ENCODE measurements around the gene SMCO3. TPM values are rescaled to one million over a fixed set of nuclear protein-coding genes. Genes with fewer than 3 reads are reported as not detected.
A peak's percentile ranks its signal among the peaks of the same experiment; 100 is the strongest.
"Not testable (repeated sequence)": the region's sequence is repeated elsewhere in the genome, so short reads cannot be mapped to it uniquely, and the experiment has no call there.

SMCO3 gene
- total RNA-seq, 4 donors from 2014 or later: not detected

DNA sequence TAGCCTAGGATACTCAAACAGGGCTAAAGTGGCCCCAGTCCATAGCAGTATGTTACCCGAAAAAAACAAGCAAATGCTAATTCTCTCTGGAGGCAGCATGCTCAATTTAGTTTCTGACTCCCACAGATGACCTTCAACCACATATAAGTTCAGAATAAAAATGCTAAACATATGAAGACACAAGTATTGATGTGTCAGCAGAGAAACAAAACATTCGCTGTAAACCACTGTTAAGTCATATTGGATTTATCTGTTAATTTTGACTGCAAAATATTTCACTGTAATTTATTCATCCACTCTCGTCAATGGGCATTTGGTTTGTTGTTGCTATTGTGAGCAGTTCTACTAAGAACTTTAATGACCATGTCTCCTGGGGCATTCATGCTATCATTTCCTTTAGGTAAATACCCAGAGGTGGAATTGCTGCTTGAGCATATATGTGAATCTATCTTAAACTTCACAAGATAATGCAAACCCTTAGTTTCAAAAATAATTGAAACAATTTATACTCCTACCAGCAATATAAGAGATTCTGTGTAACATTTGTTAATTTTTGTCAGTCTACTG, 47.2 kb downstream of the SMCO3 start:
- H3K4me3 ChIP-seq: no peak overlapping the region
- TF ChIP-seq, protein P1, sequence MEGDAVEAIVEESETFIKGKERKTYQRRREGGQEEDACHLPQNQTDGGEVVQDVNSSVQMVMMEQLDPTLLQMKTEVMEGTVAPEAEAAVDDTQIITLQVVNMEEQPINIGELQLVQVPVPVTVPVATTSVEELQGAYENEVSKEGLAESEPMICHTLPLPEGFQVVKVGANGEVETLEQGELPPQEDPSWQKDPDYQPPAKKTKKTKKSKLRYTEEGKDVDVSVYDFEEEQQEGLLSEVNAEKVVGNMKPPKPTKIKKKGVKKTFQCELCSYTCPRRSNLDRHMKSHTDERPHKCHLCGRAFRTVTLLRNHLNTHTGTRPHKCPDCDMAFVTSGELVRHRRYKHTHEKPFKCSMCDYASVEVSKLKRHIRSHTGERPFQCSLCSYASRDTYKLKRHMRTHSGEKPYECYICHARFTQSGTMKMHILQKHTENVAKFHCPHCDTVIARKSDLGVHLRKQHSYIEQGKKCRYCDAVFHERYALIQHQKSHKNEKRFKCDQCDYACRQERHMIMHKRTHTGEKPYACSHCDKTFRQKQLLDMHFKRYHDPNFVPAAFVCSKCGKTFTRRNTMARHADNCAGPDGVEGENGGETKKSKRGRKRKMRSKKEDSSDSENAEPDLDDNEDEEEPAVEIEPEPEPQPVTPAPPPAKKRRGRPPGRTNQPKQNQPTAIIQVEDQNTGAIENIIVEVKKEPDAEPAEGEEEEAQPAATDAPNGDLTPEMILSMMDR (IDR thresholded peaks at IDR 0.05): no peak
- no peak for TF ChIP-seq POLR2A (IDR thresholded peaks at IDR 0.05)
- DNase-seq: no peak
- H3K9me3 ChIP-seq: no peaks in the 10 kb centered on the region
- H3K27ac ChIP-seq: no peak overlapping the region
- H3K27me3 ChIP-seq: no peaks in the 10 kb centered on the region
- H3K4me1 ChIP-seq: peaks cover 0 to 10% (median 0%) of the 10 kb centered on the region in 4 donors
- H3K36me3 ChIP-seq: peaks cover 0 to 5% (median 0%) of the 10 kb centered on the region in 3 donors

DNA sequence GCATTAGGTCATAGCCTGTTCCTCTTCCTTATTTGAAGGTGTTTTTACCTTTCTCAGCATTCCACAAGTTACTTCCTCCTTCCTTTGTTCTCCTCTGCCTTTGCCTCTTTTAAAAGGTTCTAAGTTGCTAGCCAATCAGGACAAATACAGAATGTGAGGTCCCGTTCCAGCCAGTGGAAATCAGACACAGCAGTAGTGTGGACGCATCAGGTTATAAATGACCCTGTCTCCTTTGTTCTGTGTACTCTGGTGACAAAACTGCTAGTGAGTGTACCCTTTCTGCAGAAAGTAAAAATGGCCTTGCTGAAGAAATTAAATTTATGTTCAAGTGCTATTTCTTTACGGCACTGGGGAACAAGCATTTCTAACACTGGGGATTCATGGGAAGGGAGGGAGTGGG, 48.0 kb downstream of the SMCO3 start:
- H3K9me3 ChIP-seq, H3K27me3 ChIP-seq, DNase-seq, H3K36me3 ChIP-seq, H3K27ac ChIP-seq, H3K4me3 ChIP-seq: not testable (repeated sequence)
- peaks cover 0 to 12% (median 0%) of the 10 kb centered on the region in 4 donors for H3K4me1 ChIP-seq

DNA sequence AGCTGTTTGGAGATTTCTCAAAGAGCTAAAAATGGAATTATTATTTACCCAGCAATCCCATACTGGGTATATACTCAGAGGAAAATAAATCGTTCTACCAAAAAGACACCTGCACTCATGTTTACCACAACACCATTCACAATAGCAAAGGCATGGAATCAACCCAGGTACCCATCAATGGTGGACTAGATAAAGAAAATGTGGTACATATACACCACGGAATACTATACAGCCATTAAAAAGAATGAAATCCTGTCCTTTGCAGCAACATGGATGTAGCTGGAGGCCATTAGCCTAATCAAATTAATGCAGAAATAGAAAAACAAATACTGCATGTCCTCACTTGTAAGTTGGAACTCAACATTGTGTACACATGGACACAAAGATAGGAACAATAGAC, 48.6 kb downstream of the SMCO3 start:
- Histone ChIP-seq H3K9me3 (no peaks in the 10 kb centered on the region), H3K27me3 (no peaks in the 10 kb centered on the region), H3K4me1 (peaks cover 0 to 18% (median 0%) of the 10 kb centered on the region in 4 donors), H3K4me3 (no peak overlapping the region), H3K36me3 (peaks cover 0 to 5% (median 0%) of the 10 kb centered on the region in 3 donors), H3K27ac (no peak overlapping the region)
- DNase-seq: no peak
- TF ChIP-seq, protein P1 (IDR thresholded peaks at IDR 0.05): no peak
- no peak for TF ChIP-seq POLR2A (IDR thresholded peaks at IDR 0.05)

DNA sequence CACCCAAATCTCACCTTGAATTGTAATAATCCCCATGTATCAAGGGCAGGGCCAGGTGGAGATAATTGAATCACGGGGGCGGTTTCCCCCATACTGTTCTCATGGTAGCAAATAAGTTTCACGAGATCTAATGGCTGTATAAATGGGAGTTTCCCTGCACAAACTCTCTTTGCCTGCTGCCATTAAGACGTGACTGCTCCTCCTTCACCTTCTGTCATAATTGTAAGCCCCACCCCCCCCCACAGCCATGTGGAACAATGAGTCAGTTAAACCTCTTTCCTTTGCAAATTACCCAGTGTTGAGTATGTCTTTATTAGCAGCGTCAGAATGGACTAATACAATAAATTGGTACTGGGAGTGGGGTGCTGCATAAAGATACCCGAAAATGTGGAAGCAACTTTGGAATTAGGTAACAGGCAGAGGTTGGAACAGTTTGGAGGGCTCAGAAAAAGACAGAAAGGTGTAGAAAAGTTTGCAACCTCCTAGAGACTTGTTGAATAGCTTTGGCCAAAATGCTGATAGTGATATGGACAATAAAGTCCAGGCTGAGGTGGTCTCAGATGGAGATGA, 54.2 kb downstream of the SMCO3 start:
- H3K27me3 ChIP-seq, H3K4me3 ChIP-seq, H3K9me3 ChIP-seq, H3K36me3 ChIP-seq, H3K4me1 ChIP-seq, H3K27ac ChIP-seq, DNase-seq: not testable (repeated sequence)

DNA sequence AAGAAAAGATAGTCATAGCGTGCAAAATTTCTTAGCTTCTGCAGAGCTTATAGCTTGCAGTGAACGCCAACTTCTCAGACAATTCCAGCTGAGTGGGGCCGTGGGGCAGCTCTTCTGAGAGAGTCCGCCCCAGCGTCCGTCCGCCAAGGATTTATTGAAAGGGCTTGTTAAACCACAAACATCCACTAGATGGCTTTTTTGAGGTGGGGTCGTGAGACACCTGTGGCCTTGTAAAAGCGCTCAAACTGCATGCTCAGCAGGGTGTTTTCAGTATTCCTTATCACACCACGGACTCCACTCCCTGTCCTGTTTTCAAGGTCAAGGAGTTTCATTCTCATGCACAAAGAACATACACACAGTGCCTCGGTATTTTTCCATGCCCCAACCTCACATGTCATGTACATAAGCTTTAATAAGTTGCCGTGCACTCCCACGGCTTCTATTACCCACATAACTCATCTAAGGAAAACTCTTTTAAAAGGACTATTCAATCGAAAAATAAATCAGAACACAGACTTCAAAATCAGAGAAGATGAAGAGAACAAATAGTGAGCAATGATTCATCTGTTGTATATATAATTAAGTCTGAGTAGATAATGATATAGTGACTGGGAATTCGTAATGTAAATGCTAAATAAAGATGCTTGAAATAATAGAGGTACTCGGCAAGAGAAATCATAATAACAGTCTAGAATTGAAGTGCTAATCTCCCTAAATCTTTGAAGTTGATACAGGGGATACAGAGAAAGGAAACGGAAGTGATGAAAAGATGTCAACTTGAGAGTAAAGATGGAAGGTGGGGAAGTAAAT, 57.4 kb downstream of the SMCO3 start:
- H3K4me3 ChIP-seq: no peak overlapping the region
- no peaks in the 10 kb centered on the region for H3K27me3 ChIP-seq
- TF ChIP-seq, protein P1 (IDR thresholded peaks at IDR 0.05): peak in 4 of 6 experiments; percentile 22 to 65 (median 62)
- no peak for TF ChIP-seq POLR2A (IDR thresholded peaks at IDR 0.05)
- no peaks in the 10 kb centered on the region for H3K36me3 ChIP-seq
- H3K9me3 ChIP-seq: no peaks in the 10 kb centered on the region
- peaks cover 0 to 9% (median 0%) of the 10 kb centered on the region in 4 donors for H3K4me1 ChIP-seq
- peak in 2 of 3 donors; percentile 64 to 72 for DNase-seq
- peak overlapping the region in 2 of 4 donors; percentile 37 to 44 for H3K27ac ChIP-seq

Other genes with a start within 250 kb of the SMCO3 start
- 10 to 100 TPM in 3 of 4 donors, 1 to 10 TPM in 1; 9.9 to 33.6 (median 20.5) TPM for gene PLBD1, start 246.3 kb downstream of the SMCO3 start, total RNA-seq
- gene GUCY2C, start 117.6 kb downstream of the SMCO3 start, total RNA-seq: 100 to 1,000 TPM in 3 of 4 donors, 10 to 100 TPM in 1; 25.6 to 176 (median 122) TPM
- gene WBP11, start 10.7 kb downstream of the SMCO3 start, total RNA-seq: 10 to 100 TPM; 12.3 to 42.9 (median 12.8) TPM
- gene C12orf60, start 10.5 kb downstream of the SMCO3 start, total RNA-seq: under 1 TPM in 1 of 4 donors, not detected in 3; 0.88 TPM
- under 1 TPM in 2 of 4 donors, not detected in 2; 0.13 to 0.18 TPM for gene ART4, start 29.3 kb upstream of the SMCO3 start, total RNA-seq
- 100 to 1,000 TPM in 3 of 4 donors, 10 to 100 TPM in 1; 76.0 to 127 (median 115) TPM for gene MGP, start 71.7 kb upstream of the SMCO3 start, total RNA-seq
- gene ERP27, start 124.4 kb upstream of the SMCO3 start, total RNA-seq: 1 to 10 TPM in 2 of 4 donors, under 1 TPM in 1, not detected in 1; 0.94 to 2.5 (median 1.2) TPM
- gene ARHGDIB, start 147.4 kb upstream of the SMCO3 start, total RNA-seq: 100 to 1,000 TPM in 1 of 4 donors, 10 to 100 TPM in 3; 17.1 to 290 (median 57.1) TPM
- gene PDE6H, start 158.9 kb upstream of the SMCO3 start, total RNA-seq: not detected

Data from Peyer's patch (tissue), 4 donors.